SK-N-SH treated with all-trans-retinoic acid at 6 μM for 48 hours (cell line): Measurements from ENCODE around the gene DNM1.

ENCODE experiments used
- ESRRG ChIP-seq: fragments of 250-450 bp; sonication (Bioruptor Pico); IDR thresholded peaks from 2 replicates; pipeline ENCODE4 v1.6.1; 2021; ENCODE audit warnings: mild to moderate bottlenecking
- ZC3H10 ChIP-seq: fragments of 250-450 bp; sonication (Bioruptor Pico); IDR thresholded peaks from 2 replicates; pipeline ENCODE4 v1.5.1; 2021; ENCODE audit warnings: mild to moderate bottlenecking, moderate library complexity
- ZNF70 ChIP-seq: fragments of 450-650 bp; formaldehyde crosslinking; IDR thresholded peaks from 2 replicates; pipeline ENCODE4 v1.5.0; 2020; ENCODE audit warnings: mild to moderate bottlenecking, moderate library complexity

- no peak for TF ChIP-seq ZNF70 (CRISPR knock-in tag)
- TF ChIP-seq ESRRG (CRISPR knock-in tag) = no peak
- TF ChIP-seq ZC3H10 (CRISPR knock-in tag) = no peak
Observed at GRCh38 chr9:128243215-128244018, 40.2 kb downstream of the DNM1 start.
